GM23338 (cell line): Measurements from ENCODE around the gene MCEE. TPM values are rescaled to one million over a fixed set of nuclear protein-coding genes. Genes with fewer than 3 reads are reported as not detected.

Experiments used
- ATAC-seq: fragments of 200-7000 bp; cut with Tn5 transposase; 3 replicates; pipeline ENCODE4 v1.9.1; 2020
- DNase-seq: peaks from one replicate; pipeline ENCODE4 v3.0.0-alpha.2; 2015; ENCODE audit warnings: low spot score
- H2AFZ ChIP-seq: fragments of 200-600 bp; sonication (generic); 2 replicates; pipeline ENCODE4 v1.8.0; 2016; ENCODE audit warnings: antibody characterized with exemption, mild to moderate bottlenecking, moderate library complexity
- H3F3A ChIP-seq: fragments of 200-600 bp; sonication (generic); replicated peaks from 2 replicates; pipeline ENCODE4 v1.8.0; 2017; ENCODE audit warnings: antibody characterized with exemption, mixed run types, low read depth
- H3K27ac ChIP-seq: fragments of 200-600 bp; sonication (generic); 2 replicates; pipeline ENCODE4 v1.6.1; 2016; ENCODE audit warnings: low read depth
- H3K27me3 ChIP-seq: fragments of 200-600 bp; sonication (generic); 2 replicates; pipeline ENCODE4 v1.8.0; 2016; ENCODE audit warnings: mild to moderate bottlenecking, mixed run types, moderate library complexity; ENCODE audit not compliant: insufficient read depth
- H3K36me3 ChIP-seq: fragments of 200-600 bp; sonication (generic); 2 replicates; pipeline ENCODE4 v1.8.0; 2016; ENCODE audit warnings: mild to moderate bottlenecking; ENCODE audit not compliant: insufficient read depth
- H3K4me1 ChIP-seq: fragments of 200-600 bp; sonication (generic); 2 replicates; pipeline ENCODE4 v1.8.0; 2016; ENCODE audit warnings: mild to moderate bottlenecking, moderate library complexity; ENCODE audit not compliant: insufficient read depth
- H3K4me2 ChIP-seq: fragments of 200-600 bp; sonication (generic); 2 replicates; pipeline ENCODE4 v1.7.1; 2017; ENCODE audit warnings: mixed run types
- H3K4me3 ChIP-seq: fragments of 200-600 bp; sonication (generic); 2 replicates; pipeline ENCODE4 v1.6.1; 2016; ENCODE audit warnings: mixed run types
- H3K79me2 ChIP-seq: fragments of 200-600 bp; sonication (generic); replicated peaks from 2 replicates; pipeline ENCODE4 v1.8.0; 2017; ENCODE audit warnings: mild to moderate bottlenecking; ENCODE audit not compliant: insufficient read depth
- H3K9me2 ChIP-seq: fragments of 200-600 bp; sonication (generic); 2 replicates; pipeline ENCODE4 v1.8.0; 2017; ENCODE audit not compliant: insufficient read depth
- H4K20me1 ChIP-seq: fragments of 200-600 bp; sonication (generic); replicated peaks from 2 replicates; pipeline ENCODE4 v1.8.0; 2017; ENCODE audit warnings: mild to moderate bottlenecking; ENCODE audit not compliant: insufficient read depth
- H3K27ac Mint-ChIP-seq: 2 replicates; pipeline ENCODE4 v1.8.0; 2020; ENCODE audit warnings: inconsistent platforms, mild to moderate bottlenecking, moderate library complexity, mixed read lengths
- H3K27me3 Mint-ChIP-seq: 3 replicates; pipeline ENCODE4 v1.8.0; 2022; ENCODE audit warnings: low read depth, mild to moderate bottlenecking, moderate library complexity, mixed read lengths, inconsistent platforms; ENCODE audit not compliant: insufficient read depth, poor library complexity
- H3K36me3 Mint-ChIP-seq: 3 replicates; pipeline ENCODE4 v1.8.0; 2021; ENCODE audit warnings: low read depth, mild to moderate bottlenecking, inconsistent platforms, moderate library complexity, mixed read lengths
- H3K4me1 Mint-ChIP-seq: 3 replicates; pipeline ENCODE4 v1.8.0; 2020; ENCODE audit warnings: mild to moderate bottlenecking, inconsistent platforms, mixed read lengths
- H3K4me3 Mint-ChIP-seq: 3 replicates; pipeline ENCODE4 v1.8.0; 2021; ENCODE audit warnings: moderate library complexity, mild to moderate bottlenecking, inconsistent platforms, mixed read lengths
- H3K9me3 Mint-ChIP-seq: 3 replicates; pipeline ENCODE4 v1.8.0; 2020; ENCODE audit warnings: moderate library complexity, mild to moderate bottlenecking, inconsistent platforms, mixed read lengths
- CREB1 ChIP-seq: fragments of 250-450 bp; sonication (Bioruptor Pico); IDR thresholded peaks from 2 replicates; pipeline ENCODE4 v1.5.0; 2020; ENCODE audit warnings: low read depth, mild to moderate bottlenecking, moderate library complexity
- EZH2 ChIP-seq: fragments of 200-600 bp; sonication (generic); IDR thresholded peaks from one replicate; pipeline ENCODE4 v1.8.0; 2017; ENCODE audit warnings: antibody characterized with exemption, mild to moderate bottlenecking, low read depth; ENCODE audit not compliant: unreplicated experiment
- EZH2phosphoT487 ChIP-seq: fragments of 200-600 bp; sonication (generic); IDR thresholded peaks from one replicate; pipeline ENCODE4 v1.8.1; 2018; ENCODE audit warnings: antibody characterized with exemption; ENCODE audit not compliant: unreplicated experiment
- JUNB ChIP-seq: IDR thresholded peaks from one replicate; pipeline ENCODE4 v1.6.1; 2016; ENCODE audit warnings: antibody characterized with exemption; ENCODE audit not compliant: unreplicated experiment
- NANOG ChIP-seq: IDR thresholded peaks from 2 replicates; pipeline ENCODE4 v1.6.1; 2016; ENCODE audit warnings: antibody characterized with exemption, borderline replicate concordance
- POLR2AphosphoS5 ChIP-seq: IDR thresholded peaks from 2 replicates; pipeline ENCODE4 v1.6.1; 2016; ENCODE audit warnings: antibody characterized with exemption, low read depth
- STAT1 ChIP-seq: IDR thresholded peaks from one replicate; pipeline ENCODE4 v1.6.1; 2016; ENCODE audit warnings: antibody characterized with exemption; ENCODE audit not compliant: unreplicated experiment
- ZNF331 ChIP-seq: fragments of 250-450 bp; sonication (Bioruptor Pico); IDR thresholded peaks from 2 replicates; pipeline ENCODE4 v1.5.0; 2020; ENCODE audit warnings: low read depth, mild to moderate bottlenecking, moderate library complexity
- polyA plus RNA-seq: library from polyadenylated mRNA; unstranded; fragments of >200 nt; fragmentation: Nextera tagmentation; extraction: Ambion mirVana; gene quantifications from 2 replicates; pipeline ENCODE4 v1.2.1, GENCODE V29; 2016
- total RNA-seq: library from RNA; depleted of rRNA; stranded (reverse); fragments of >200 nt; shearing (Covaris generic); gene quantifications from 2 replicates; pipeline ENCODE4 v1.2.3, GENCODE V29; 2014
- TF ChIP-seq, protein P1 (sequence below), 2 experiments: fragments of 200-600 bp in 1 of 2; sonication (generic) in 1 of 2; conservative IDR thresholded peaks; 2 replicates each; pipeline versions ENCODE4 v1.5.1 to v1.6.1; 2016 to 2017; ENCODE audit warnings: antibody characterized with exemption in 2 of 2, low read depth in 2 of 2, mild to moderate bottlenecking in 2 of 2, moderate library complexity in 1 of 2
- TF ChIP-seq, protein P2 (sequence below): fragments of 250-450 bp; sonication (Bioruptor Pico); IDR thresholded peaks from 2 replicates; pipeline ENCODE4 v1.5.0; 2020; ENCODE audit warnings: mild to moderate bottlenecking, moderate library complexity
- TF ChIP-seq, protein P3 (sequence below): IDR thresholded peaks from one replicate; pipeline ENCODE4 v1.6.1; 2018; ENCODE audit warnings: antibody characterized with exemption; ENCODE audit not compliant: unreplicated experiment

The MCEE gene
- total and polyA plus RNA-seq, 2 experiments from 2014 or later = 8.4 to 26.2 TPM

DNA sequence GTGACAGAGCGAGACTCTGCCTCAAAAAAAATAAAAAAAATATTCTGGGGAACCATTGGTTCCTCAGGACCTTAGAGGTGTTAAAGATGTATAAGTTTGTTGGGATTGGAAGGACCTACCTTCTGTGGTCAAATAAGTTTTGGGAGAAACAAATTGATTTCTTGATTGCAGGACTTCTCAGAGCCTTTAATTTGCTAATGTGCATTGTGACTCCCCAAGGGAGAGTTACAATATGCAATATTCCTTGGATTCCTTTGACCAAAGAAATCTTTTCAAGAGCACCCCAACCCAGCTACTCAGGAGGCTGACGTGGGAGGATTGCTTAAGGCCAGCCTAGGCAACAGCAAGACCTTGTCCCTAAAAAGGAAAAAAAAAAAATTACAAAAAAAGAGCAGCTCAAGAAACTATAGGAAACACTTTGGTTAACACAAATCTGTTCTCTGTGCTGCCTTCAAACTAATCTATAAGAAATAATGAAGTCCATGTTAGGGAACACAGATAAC, 55.1 kb downstream of the MCEE start (continued):
- TF ChIP-seq NANOG = no peak

DNA sequence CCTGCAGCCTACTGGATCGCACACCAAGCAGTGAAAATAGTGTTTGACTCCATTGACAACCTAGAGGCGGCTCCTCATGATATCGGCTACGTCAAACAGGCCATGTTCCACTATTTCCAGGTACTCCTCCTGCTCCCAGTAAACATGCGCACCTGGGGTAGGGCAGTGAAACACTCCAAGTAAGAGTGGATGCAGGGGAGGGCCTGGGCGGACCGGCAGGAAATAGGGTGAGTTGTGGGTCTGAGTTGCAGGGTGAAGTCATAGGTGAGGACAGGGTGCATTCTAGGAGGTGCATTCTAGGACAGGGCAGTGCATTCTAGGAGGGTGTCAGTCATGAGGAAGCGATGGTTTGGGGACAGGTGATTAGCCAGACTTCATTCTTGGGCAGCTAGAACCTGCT, 56.6 kb downstream of the MCEE start:
- DNase-seq = no peak

More for the DNA sequence above, 56.6 kb downstream of the MCEE start:
- H3K4me3 ChIP-seq = no peak overlapping the region
- Mint-ChIP-seq H3K27ac (no peak overlapping the region; the same call in 1 of the 2 replicates), H3K4me1 (peaks cover 17% of the 10 kb centered on the region), H3K27me3 (peaks cover 6% of the 10 kb centered on the region), H3K36me3 (peaks cover 35% of the 10 kb centered on the region), H3K9me3 (no peaks in the 10 kb centered on the region), H3K4me3 (no peak overlapping the region)
- H3K9me2 ChIP-seq = no peaks in the 10 kb centered on the region
- H3K4me2 ChIP-seq = no peak overlapping the region
- no peak for TF ChIP-seq ZNF331
- TF ChIP-seq, protein P1, sequence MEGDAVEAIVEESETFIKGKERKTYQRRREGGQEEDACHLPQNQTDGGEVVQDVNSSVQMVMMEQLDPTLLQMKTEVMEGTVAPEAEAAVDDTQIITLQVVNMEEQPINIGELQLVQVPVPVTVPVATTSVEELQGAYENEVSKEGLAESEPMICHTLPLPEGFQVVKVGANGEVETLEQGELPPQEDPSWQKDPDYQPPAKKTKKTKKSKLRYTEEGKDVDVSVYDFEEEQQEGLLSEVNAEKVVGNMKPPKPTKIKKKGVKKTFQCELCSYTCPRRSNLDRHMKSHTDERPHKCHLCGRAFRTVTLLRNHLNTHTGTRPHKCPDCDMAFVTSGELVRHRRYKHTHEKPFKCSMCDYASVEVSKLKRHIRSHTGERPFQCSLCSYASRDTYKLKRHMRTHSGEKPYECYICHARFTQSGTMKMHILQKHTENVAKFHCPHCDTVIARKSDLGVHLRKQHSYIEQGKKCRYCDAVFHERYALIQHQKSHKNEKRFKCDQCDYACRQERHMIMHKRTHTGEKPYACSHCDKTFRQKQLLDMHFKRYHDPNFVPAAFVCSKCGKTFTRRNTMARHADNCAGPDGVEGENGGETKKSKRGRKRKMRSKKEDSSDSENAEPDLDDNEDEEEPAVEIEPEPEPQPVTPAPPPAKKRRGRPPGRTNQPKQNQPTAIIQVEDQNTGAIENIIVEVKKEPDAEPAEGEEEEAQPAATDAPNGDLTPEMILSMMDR (conservative IDR thresholded peaks at IDR 0.05; ENCODE audit: low read depth in 2 of 2) = no peak
- no peak for TF ChIP-seq EZH2phosphoT487
- TF ChIP-seq, protein P2, sequence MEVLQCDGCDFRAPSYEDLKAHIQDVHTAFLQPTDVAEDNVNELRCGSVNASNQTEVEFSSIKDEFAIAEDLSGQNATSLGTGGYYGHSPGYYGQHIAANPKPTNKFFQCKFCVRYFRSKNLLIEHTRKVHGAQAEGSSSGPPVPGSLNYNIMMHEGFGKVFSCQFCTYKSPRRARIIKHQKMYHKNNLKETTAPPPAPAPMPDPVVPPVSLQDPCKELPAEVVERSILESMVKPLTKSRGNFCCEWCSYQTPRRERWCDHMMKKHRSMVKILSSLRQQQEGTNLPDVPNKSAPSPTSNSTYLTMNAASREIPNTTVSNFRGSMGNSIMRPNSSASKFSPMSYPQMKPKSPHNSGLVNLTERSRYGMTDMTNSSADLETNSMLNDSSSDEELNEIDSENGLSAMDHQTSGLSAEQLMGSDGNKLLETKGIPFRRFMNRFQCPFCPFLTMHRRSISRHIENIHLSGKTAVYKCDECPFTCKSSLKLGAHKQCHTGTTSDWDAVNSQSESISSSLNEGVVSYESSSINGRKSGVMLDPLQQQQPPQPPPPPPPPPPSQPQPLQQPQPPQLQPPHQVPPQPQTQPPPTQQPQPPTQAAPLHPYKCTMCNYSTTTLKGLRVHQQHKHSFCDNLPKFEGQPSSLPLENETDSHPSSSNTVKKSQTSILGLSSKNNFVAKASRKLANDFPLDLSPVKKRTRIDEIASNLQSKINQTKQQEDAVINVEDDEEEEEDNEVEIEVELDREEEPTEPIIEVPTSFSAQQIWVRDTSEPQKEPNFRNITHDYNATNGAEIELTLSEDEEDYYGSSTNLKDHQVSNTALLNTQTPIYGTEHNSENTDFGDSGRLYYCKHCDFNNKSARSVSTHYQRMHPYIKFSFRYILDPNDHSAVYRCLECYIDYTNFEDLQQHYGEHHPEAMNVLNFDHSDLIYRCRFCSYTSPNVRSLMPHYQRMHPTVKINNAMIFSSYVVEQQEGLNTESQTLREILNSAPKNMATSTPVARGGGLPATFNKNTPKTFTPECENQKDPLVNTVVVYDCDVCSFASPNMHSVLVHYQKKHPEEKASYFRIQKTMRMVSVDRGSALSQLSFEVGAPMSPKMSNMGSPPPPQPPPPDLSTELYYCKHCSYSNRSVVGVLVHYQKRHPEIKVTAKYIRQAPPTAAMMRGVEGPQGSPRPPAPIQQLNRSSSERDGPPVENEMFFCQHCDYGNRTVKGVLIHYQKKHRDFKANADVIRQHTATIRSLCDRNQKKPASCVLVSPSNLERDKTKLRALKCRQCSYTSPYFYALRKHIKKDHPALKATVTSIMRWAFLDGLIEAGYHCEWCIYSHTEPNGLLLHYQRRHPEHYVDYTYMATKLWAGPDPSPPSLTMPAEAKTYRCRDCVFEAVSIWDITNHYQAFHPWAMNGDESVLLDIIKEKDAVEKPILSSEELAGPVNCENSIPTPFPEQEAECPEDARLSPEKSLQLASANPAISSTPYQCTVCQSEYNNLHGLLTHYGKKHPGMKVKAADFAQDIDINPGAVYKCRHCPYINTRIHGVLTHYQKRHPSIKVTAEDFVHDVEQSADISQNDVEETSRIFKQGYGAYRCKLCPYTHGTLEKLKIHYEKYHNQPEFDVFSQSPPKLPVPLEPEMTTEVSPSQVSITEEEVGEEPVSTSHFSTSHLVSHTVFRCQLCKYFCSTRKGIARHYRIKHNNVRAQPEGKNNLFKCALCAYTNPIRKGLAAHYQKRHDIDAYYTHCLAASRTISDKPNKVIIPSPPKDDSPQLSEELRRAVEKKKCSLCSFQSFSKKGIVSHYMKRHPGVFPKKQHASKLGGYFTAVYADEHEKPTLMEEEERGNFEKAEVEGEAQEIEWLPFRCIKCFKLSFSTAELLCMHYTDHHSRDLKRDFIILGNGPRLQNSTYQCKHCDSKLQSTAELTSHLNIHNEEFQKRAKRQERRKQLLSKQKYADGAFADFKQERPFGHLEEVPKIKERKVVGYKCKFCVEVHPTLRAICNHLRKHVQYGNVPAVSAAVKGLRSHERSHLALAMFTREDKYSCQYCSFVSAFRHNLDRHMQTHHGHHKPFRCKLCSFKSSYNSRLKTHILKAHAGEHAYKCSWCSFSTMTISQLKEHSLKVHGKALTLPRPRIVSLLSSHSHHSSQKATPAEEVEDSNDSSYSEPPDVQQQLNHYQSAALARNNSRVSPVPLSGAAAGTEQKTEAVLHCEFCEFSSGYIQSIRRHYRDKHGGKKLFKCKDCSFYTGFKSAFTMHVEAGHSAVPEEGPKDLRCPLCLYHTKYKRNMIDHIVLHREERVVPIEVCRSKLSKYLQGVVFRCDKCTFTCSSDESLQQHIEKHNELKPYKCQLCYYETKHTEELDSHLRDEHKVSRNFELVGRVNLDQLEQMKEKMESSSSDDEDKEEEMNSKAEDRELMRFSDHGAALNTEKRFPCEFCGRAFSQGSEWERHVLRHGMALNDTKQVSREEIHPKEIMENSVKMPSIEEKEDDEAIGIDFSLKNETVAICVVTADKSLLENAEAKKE (CRISPR knock-in tag) = no peak
- TF ChIP-seq STAT1 = no peak
- no peak for TF ChIP-seq EZH2
- TF ChIP-seq NANOG = no peak
- TF ChIP-seq CREB1 (CRISPR knock-in tag) = no peak
- TF ChIP-seq, protein P3, sequence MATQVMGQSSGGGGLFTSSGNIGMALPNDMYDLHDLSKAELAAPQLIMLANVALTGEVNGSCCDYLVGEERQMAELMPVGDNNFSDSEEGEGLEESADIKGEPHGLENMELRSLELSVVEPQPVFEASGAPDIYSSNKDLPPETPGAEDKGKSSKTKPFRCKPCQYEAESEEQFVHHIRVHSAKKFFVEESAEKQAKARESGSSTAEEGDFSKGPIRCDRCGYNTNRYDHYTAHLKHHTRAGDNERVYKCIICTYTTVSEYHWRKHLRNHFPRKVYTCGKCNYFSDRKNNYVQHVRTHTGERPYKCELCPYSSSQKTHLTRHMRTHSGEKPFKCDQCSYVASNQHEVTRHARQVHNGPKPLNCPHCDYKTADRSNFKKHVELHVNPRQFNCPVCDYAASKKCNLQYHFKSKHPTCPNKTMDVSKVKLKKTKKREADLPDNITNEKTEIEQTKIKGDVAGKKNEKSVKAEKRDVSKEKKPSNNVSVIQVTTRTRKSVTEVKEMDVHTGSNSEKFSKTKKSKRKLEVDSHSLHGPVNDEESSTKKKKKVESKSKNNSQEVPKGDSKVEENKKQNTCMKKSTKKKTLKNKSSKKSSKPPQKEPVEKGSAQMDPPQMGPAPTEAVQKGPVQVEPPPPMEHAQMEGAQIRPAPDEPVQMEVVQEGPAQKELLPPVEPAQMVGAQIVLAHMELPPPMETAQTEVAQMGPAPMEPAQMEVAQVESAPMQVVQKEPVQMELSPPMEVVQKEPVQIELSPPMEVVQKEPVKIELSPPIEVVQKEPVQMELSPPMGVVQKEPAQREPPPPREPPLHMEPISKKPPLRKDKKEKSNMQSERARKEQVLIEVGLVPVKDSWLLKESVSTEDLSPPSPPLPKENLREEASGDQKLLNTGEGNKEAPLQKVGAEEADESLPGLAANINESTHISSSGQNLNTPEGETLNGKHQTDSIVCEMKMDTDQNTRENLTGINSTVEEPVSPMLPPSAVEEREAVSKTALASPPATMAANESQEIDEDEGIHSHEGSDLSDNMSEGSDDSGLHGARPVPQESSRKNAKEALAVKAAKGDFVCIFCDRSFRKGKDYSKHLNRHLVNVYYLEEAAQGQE = no peak
- TF ChIP-seq POLR2AphosphoS5 = no peak
- no peak for TF ChIP-seq JUNB
- no peaks in the 10 kb centered on the region; the same call in 1 of the 2 replicates for H3K36me3 ChIP-seq
- no peaks in the 10 kb centered on the region for H3K27me3 ChIP-seq
- no peak overlapping the region for H2AFZ ChIP-seq
- H3K79me2 ChIP-seq = peaks cover 19% of the 10 kb centered on the region
- no peak overlapping the region for H3K27ac ChIP-seq
- 0 out of 2 replicates have a peak, but pooled peaks cover 3% of the 10 kb centered on the region for H3F3A ChIP-seq
- H3K4me1 ChIP-seq = peaks cover 13% of the 10 kb centered on the region
- ATAC-seq = no peak
- peaks cover 7% of the 10 kb centered on the region; the same call in 1 of the 2 replicates for H4K20me1 ChIP-seq
